ENCODE results near the gene ADARB1. TPM values are rescaled to one million over a fixed set of nuclear protein-coding genes. Genes with fewer than 3 reads are reported as not detected.

The ADARB1 gene
- total and polyA plus RNA-seq, 8 donors, result 23.8 to 53.4 (median 30.2) TPM

DNA sequence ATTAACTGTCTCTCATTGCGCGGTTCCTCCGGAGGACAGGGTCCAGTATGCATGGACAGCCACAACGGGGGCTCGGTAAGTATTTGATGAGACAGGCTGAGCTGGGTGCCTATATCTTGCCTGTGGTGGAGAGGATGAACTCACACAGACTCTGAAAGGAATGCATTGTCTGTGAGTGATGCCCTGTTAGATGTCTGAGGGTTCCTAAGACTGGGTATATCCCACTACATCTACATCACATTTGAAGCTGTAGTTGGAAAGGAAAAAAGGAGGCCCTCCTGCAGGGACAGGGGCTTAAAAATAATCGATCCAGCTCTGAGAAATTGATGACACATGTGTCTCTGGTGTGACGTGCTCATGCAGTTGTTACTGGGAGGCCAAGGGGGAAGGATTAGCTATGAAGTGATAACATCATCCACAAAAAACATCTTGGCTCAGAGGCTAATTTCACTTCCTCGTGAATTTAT is 1.9 kb downstream of the ADARB1 start:
- ATAC-seq, result no peak
- Histone ChIP-seq H3K36me3 (no peaks in the 10 kb centered on the region), H3K27ac (peak overlapping the region; percentile 53 to 75), H3K4me1 (peaks cover 14 to 61% of the 10 kb centered on the region in 2 donors), H3K27me3 (peaks cover 0 to 19% of the 10 kb centered on the region in 2 donors), H3K4me3 (peak overlapping the region; percentile 72 to 83), H3K9me3 (no peaks in the 10 kb centered on the region)
- intact Hi-C loops (cut with DNase I), result no loop called here
- TF ChIP-seq CTCF (IDR thresholded peaks at IDR 0.05), result no peak
- no peak for DNase-seq

DNA sequence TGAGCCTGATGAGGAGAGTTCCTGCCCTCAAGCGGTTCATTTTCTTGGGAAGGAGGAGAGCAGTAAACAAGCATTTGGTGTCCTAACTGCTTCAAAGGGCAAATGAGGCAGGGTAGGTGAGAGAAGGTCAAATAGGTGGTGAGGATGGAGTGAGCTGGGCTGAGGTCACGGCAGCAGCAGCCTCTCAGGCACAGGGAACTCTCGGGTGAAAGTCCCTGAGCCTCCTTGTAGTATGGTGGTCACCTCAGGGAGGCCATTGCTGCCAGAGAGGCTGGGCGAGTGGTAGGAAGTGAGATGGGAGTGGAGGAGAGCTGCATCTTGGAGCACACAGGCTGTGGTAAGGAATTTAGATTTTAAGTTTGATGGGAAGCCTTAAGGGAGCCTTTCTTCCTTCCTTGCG is 4.0 kb downstream of the ADARB1 start:
- H3K36me3 ChIP-seq, result no peaks in the 10 kb centered on the region
- intact Hi-C loops (cut with DNase I), result no loop called here
- H3K9me3 ChIP-seq, result no peaks in the 10 kb centered on the region
- ATAC-seq (no peak), DNase-seq (no peak)
- peaks cover 0 to 19% of the 10 kb centered on the region in 2 donors for H3K27me3 ChIP-seq
- H3K27ac ChIP-seq, result peak overlapping the region; percentile 22 to 51
- TF ChIP-seq CTCF (IDR thresholded peaks at IDR 0.05), result no peak
- H3K4me1 ChIP-seq, result peaks cover 11 to 63% of the 10 kb centered on the region in 2 donors
- H3K4me3 ChIP-seq, result no peak overlapping the region

- H3K27me3 ChIP-seq, result peaks cover 0 to 19% of the 10 kb centered on the region in 2 donors
- peak in 1 of 4 donors; percentile 48 for DNase-seq
- peak; percentile 14 for ATAC-seq
- intact Hi-C loops (cut with DNase I), result no loop called here
- H3K27ac ChIP-seq, result peak overlapping the region; percentile 22 to 51
- no peak for TF ChIP-seq CTCF (IDR thresholded peaks at IDR 0.05)
- H3K4me1 ChIP-seq, result peaks cover 10 to 60% of the 10 kb centered on the region in 2 donors
- H3K4me3 ChIP-seq, result no peak overlapping the region
- H3K9me3 ChIP-seq, result no peaks in the 10 kb centered on the region
- H3K36me3 ChIP-seq, result no peaks in the 10 kb centered on the region
These were observed 4.5 kb downstream of the ADARB1 start for GRCh38 chr21:45078877-45079281.

DNA sequence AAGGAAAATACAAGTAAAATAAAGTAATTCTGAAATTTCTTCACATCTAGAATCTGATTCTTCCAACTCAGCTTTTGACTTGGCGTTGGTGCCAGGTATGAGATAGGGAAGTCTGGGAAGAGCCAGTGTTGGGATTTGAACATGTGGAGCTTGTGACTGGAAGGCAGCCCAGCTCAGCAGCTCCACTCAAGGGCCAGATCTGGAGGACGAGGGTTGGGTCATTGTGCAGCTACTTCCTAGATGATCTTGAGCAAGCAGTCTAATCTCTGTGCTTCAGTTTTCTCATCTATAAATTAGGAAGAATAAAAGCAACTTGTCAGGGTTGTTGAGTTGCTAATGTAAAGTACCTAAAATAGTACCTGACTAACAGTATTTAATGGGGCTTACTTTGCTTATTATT is 5.0 kb downstream of the ADARB1 start:
- TF ChIP-seq CTCF (IDR thresholded peaks at IDR 0.05), result no peak
- no peak overlapping the region for H3K4me3 ChIP-seq

GRCh38 chr21:45080232-45080631 is 5.9 kb downstream of the ADARB1 start:
- peaks cover 0 to 14% of the 10 kb centered on the region in 2 donors for H3K27me3 ChIP-seq
- no peak for DNase-seq
- no peak overlapping the region for H3K4me3 ChIP-seq
- no peak for TF ChIP-seq CTCF (IDR thresholded peaks at IDR 0.05)
- no peak overlapping the region for H3K27ac ChIP-seq
- H3K9me3 ChIP-seq, result no peaks in the 10 kb centered on the region
- H3K36me3 ChIP-seq, result no peaks in the 10 kb centered on the region
- H3K4me1 ChIP-seq, result peaks cover 10 to 56% of the 10 kb centered on the region in 2 donors
- intact Hi-C loops (cut with DNase I), result no loop called here
- no peak for ATAC-seq

More for the DNA sequence above, 5.0 kb downstream of the ADARB1 start:
- Histone ChIP-seq H3K27ac (peak overlapping the region; percentile 22 to 51), H3K4me1 (peaks cover 10 to 60% of the 10 kb centered on the region in 2 donors), H3K36me3 (no peaks in the 10 kb centered on the region), H3K9me3 (no peaks in the 10 kb centered on the region), H3K27me3 (peaks cover 0 to 19% of the 10 kb centered on the region in 2 donors)
- DNase-seq, result no peak
- no peak for ATAC-seq
- intact Hi-C loops (cut with DNase I), result no loop called here

Data from left lung (tissue), 10 donors.